ENCODE measurements around the gene KPRP. TPM values are rescaled to one million over a fixed set of nuclear protein-coding genes. Genes with fewer than 3 reads are reported as not detected.

KPRP gene
- total and polyA plus RNA-seq, 11 donors = not detected

GRCh38 chr1:152735648-152736047 lies 22.2 kb upstream of the KPRP start:
- WGBS, 4 donors = 4 to 22% (median 11%) methylated on average over 1 of the region's 1 CpG
- ATAC-seq = no peak

GRCh38 chr1:152737997-152738396 lies 19.8 kb upstream of the KPRP start:
- no peak overlapping the region for H3K27ac ChIP-seq
- H3K4me3 ChIP-seq = no peak overlapping the region
- DNase-seq (no peak), ATAC-seq (no peak)
- TF ChIP-seq CTCF (IDR thresholded peaks at IDR 0.05) (no peak), POLR2A (IDR thresholded peaks at IDR 0.05) (no peak)
- 60 to 76% (median 71%) methylated on average over 5 of the region's 5 CpGs for WGBS, 4 donors
- no peaks in the 10 kb centered on the region for H3K4me1 ChIP-seq
- peaks cover 0 to 5% (median 0%) of the 10 kb centered on the region in 9 donors for H3K27me3 ChIP-seq
- intact Hi-C loops (cut with DNase I) = no loop called here
- H3K36me3 ChIP-seq = no peaks in the 10 kb centered on the region
- no peaks in the 10 kb centered on the region for H3K9me3 ChIP-seq

More at GRCh38 chr1:152735648-152736047, 22.2 kb upstream of the KPRP start:
- TF ChIP-seq POLR2A (IDR thresholded peaks at IDR 0.05) = no peak
- Histone ChIP-seq H3K9me3 (no peaks in the 10 kb centered on the region), H3K27me3 (peaks cover 0 to 5% (median 0%) of the 10 kb centered on the region in 9 donors), H3K4me1 (no peaks in the 10 kb centered on the region), H3K36me3 (no peaks in the 10 kb centered on the region), H3K4me3 (no peak overlapping the region), H3K27ac (no peak overlapping the region)
- no peak for DNase-seq
- intact Hi-C loops (cut with DNase I) = no loop called here

GRCh38 chr1:152739841-152740240 lies 18.0 kb upstream of the KPRP start:
- no peak for ATAC-seq
- WGBS, 4 donors = 67 to 77% (median 71%) methylated on average over 3 of the region's 3 CpGs
- no peak for TF ChIP-seq POLR2A (IDR thresholded peaks at IDR 0.05)
- no peak for TF ChIP-seq CTCF (IDR thresholded peaks at IDR 0.05)
- intact Hi-C loops (cut with DNase I) = no loop called here
- H3K27me3 ChIP-seq = peaks cover 0 to 5% (median 0%) of the 10 kb centered on the region in 9 donors
- H3K36me3 ChIP-seq = no peaks in the 10 kb centered on the region
- no peaks in the 10 kb centered on the region for H3K9me3 ChIP-seq
- no peak for DNase-seq
- H3K27ac ChIP-seq = no peak overlapping the region
- H3K4me1 ChIP-seq = no peaks in the 10 kb centered on the region
- H3K4me3 ChIP-seq = no peak overlapping the region

GRCh38 chr1:152741656-152742055 lies 16.2 kb upstream of the KPRP start:
- Histone ChIP-seq H3K4me1 (no peaks in the 10 kb centered on the region), H3K27me3 (peaks cover 0 to 4% (median 0%) of the 10 kb centered on the region in 9 donors), H3K9me3 (no peaks in the 10 kb centered on the region), H3K4me3 (no peak overlapping the region), H3K27ac (no peak overlapping the region), H3K36me3 (no peaks in the 10 kb centered on the region)
- TF ChIP-seq POLR2A (IDR thresholded peaks at IDR 0.05) = no peak
- TF ChIP-seq CTCF (IDR thresholded peaks at IDR 0.05) = no peak
- DNase-seq = no peak
- intact Hi-C loops (cut with DNase I) = no loop called here
- ATAC-seq = no peak

All from heart left ventricle (tissue), 16 donors.